HG02943 (cell line): Measurements from ENCODE around the gene CTNNA1.
"Not testable (repeated sequence)": the region's sequence is repeated elsewhere in the genome, so short reads cannot be mapped to it uniquely, and the experiment has no call there.

Experiments
- ATAC-seq: cut with Tn5 transposase; IDR thresholded peaks from one replicate; pipeline ENCODE4 v1.9.1; 2021; ENCODE audit warnings: mild to moderate bottlenecking, low read depth, moderate library complexity; ENCODE audit not compliant: unreplicated experiment

The CTNNA1 gene

GRCh38 chr5:138722544-138723177 is 30.6 kb upstream of the CTNNA1 start:
- ATAC-seq: no peak

GRCh38 chr5:138724470-138725146 is 28.6 kb upstream of the CTNNA1 start:
- no peak for ATAC-seq

GRCh38 chr5:138725153-138725817 is 27.9 kb upstream of the CTNNA1 start:
- ATAC-seq: no peak

- ATAC-seq: no peak
Observed at GRCh38 chr5:138725818-138726416, 27.3 kb upstream of the CTNNA1 start.

GRCh38 chr5:138726848-138727247 is 26.4 kb upstream of the CTNNA1 start:
- no peak for ATAC-seq

- not testable (repeated sequence) for ATAC-seq
Observed at GRCh38 chr5:138730496-138730895, 22.7 kb upstream of the CTNNA1 start.

- ATAC-seq: no peak
Observed at GRCh38 chr5:138732466-138732865, 20.8 kb upstream of the CTNNA1 start.

- no peak for ATAC-seq
Observed at GRCh38 chr5:138732933-138733332, 20.3 kb upstream of the CTNNA1 start.

GRCh38 chr5:138733509-138733908 is 19.7 kb upstream of the CTNNA1 start:
- ATAC-seq: no peak

- no peak for ATAC-seq
Observed at GRCh38 chr5:138736293-138736692, 16.9 kb upstream of the CTNNA1 start.

- ATAC-seq: no peak
Observed at GRCh38 chr5:138737494-138738265, 15.5 kb upstream of the CTNNA1 start.

GRCh38 chr5:138738399-138738798 is 14.8 kb upstream of the CTNNA1 start:
- ATAC-seq: no peak

GRCh38 chr5:138739938-138740337 is 13.3 kb upstream of the CTNNA1 start:
- ATAC-seq: no peak

GRCh38 chr5:138743484-138743883 is 9.7 kb upstream of the CTNNA1 start:
- ATAC-seq: no peak

- ATAC-seq: no peak
Observed at GRCh38 chr5:138745268-138745667, 8.0 kb upstream of the CTNNA1 start.

- no peak for ATAC-seq
Observed at GRCh38 chr5:138748630-138749081, 4.6 kb upstream of the CTNNA1 start.

GRCh38 chr5:138751344-138751743 is 1.9 kb upstream of the CTNNA1 start:
- ATAC-seq: not testable (repeated sequence)

- ATAC-seq: no peak
Observed at GRCh38 chr5:138752341-138752950, 779 bp upstream of the CTNNA1 start.

- no peak for ATAC-seq
Observed at GRCh38 chr5:138753794-138754698, 821 bp downstream of the CTNNA1 start.
